Measurements from ENCODE around the gene DCTD. TPM values are rescaled to one million over a fixed set of nuclear protein-coding genes. Genes with fewer than 3 reads are reported as not detected.

DCTD gene
- total and polyA plus RNA-seq, 2 of the 13 experiments (the other 11 are each of a cell fraction or from before 2014, with no cell fraction given): 85.1 to 95.3 TPM

- peak; percentile 76; the same call in 1 of the 2 replicates for TF ChIP-seq TFE3 (CRISPR knock-in tag; IDR thresholded peaks at IDR 0.05)
- TF ChIP-seq ZNF460 (CRISPR knock-in tag; IDR thresholded peaks at IDR 0.05; ENCODE audit: borderline replicate concordance): peak; percentile 36; the same call in 1 of the 2 replicates
- peak; percentile 61; the same call in 1 of the 2 replicates for TF ChIP-seq POGK (CRISPR knock-in tag; conservative IDR thresholded peaks at IDR 0.05)
- TF ChIP-seq ZNF710 (CRISPR knock-in tag; IDR thresholded peaks at IDR 0.05; ENCODE audit: borderline replicate concordance): peak; percentile 77; the same call in 1 of the 2 replicates
- 0 out of 2 replicates have a peak, but pooled peaks have one; percentile 71 for TF ChIP-seq MTF1 (CRISPR knock-in tag; IDR thresholded peaks at IDR 0.05)
- TF ChIP-seq, protein P1, sequence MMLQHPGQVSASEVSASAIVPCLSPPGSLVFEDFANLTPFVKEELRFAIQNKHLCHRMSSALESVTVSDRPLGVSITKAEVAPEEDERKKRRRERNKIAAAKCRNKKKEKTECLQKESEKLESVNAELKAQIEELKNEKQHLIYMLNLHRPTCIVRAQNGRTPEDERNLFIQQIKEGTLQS (CRISPR knock-in tag; IDR thresholded peaks at IDR 0.05): no peak
- TF ChIP-seq ZNF124 (CRISPR knock-in tag; IDR thresholded peaks at IDR 0.05): no peak
- peak; percentile 86 for TF ChIP-seq ZNF18 (CRISPR knock-in tag; IDR thresholded peaks at IDR 0.05; ENCODE audit: insufficient replicate concordance)
- peak; percentile 67; the same call in 1 of the 2 replicates for TF ChIP-seq ZBTB7B (CRISPR knock-in tag; IDR thresholded peaks at IDR 0.05)
- no peak for TF ChIP-seq SP140L (CRISPR knock-in tag; IDR thresholded peaks at IDR 0.05; ENCODE audit: borderline replicate concordance)
- no peak for TF ChIP-seq ZNF329 (CRISPR knock-in tag; IDR thresholded peaks at IDR 0.05; ENCODE audit: low read depth)
- peak; percentile 96 for TF ChIP-seq AHDC1 (CRISPR knock-in tag; IDR thresholded peaks at IDR 0.05; ENCODE audit: borderline replicate concordance)
- TF ChIP-seq AKAP8 (CRISPR knock-in tag; IDR thresholded peaks at IDR 0.05): no peak; the same call in 1 of the 2 replicates
- peak; percentile 60; the same call in 1 of the 2 replicates for TF ChIP-seq HNF4A (CRISPR knock-in tag; IDR thresholded peaks at IDR 0.05)
- TF ChIP-seq NR2C2 (CRISPR knock-in tag; IDR thresholded peaks at IDR 0.05; ENCODE audit: borderline replicate concordance): no peak
- TF ChIP-seq JUN (CRISPR knock-in tag; IDR thresholded peaks at IDR 0.05): no peak
These were observed 21.3 kb downstream of the DCTD start (continued) for GRCh38 chr4:182895791-182896292.

All from HepG2 (cell line).